HG03045 (cell line): ENCODE measurements around the gene ACAP1.
A peak's percentile ranks its signal among the peaks of the same experiment; 100 is the strongest.

ENCODE experiments used
- ATAC-seq: cut with Tn5 transposase; IDR thresholded peaks from one replicate; pipeline ENCODE4 v1.9.1; 2021; ENCODE audit warnings: mild to moderate bottlenecking, moderate library complexity; ENCODE audit not compliant: unreplicated experiment

The ACAP1 gene

GRCh38 chr17:7311110-7311705 lies 25.1 kb upstream of the ACAP1 start:
- ATAC-seq = no peak

DNA sequence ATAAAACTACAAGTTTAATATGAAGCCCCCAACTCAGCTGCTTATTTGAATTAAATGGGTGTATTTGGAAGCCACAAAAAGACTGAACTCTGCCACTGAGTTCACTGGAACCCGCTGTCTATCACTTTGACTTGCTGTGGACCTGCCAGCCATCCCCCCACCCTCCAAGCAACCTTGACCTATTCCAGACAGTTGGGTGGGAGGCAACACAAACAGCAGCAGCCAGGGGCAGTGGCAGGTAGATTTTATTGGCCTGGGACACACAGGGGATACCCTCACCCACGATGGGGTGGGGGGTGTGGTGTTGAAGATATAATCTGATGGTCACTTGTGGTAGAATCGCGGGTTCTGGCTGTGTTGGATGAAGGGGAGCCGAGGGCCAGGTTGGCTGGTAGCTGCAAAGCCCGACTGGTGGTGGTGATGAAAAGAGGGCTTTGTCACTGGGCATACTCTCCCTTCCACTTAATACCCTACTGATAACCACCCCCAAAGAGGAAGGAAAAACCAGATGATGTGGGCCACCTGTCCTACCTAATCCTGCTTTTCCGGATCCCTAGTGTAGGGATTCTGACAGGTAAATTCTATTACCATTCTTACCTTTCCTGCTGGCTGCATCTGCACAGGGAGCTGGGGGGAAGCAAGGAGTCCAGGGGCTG lies 23.8 kb upstream of the ACAP1 start:
- ATAC-seq = no peak

DNA sequence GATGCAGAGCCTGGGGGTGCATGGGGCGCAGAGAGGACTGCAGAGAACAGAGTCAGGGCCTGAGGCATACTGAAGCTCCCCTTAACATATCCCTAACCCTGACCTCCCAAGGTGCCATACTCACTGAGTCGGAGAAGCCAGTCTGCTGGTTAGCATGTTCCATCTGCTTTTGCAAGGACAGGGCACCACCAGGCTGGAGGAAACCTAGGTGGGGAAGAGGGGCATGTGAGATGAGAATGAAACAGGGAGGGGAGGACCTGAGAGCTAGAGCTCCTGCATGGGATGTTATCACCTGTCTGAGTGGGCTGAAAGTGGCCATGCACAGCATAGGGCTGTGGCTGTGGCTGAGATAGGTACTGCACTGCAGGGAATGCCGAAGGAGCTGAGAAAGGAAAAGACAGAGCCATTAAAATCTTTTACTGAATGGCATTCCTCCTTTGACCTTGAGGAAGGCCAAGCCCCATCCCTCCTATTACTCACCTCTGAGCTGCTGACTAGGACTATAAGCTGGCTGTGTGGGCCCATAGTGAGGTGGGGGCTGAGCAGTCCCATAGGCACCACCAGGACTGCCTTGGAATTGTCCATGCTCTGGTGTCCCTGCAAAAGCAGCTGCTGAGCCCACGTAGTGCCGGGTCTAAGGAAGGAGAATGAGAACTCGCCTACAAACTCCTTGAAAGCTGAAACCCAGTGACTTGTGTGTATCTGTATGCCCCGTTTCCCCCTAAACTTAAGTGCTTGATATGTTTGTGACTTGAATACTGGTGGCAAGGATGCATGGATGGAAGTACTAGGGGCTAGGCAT lies 23.0 kb upstream of the ACAP1 start:
- ATAC-seq = no peak

GRCh38 chr17:7313890-7314718 lies 22.2 kb upstream of the ACAP1 start:
- no peak for ATAC-seq

DNA sequence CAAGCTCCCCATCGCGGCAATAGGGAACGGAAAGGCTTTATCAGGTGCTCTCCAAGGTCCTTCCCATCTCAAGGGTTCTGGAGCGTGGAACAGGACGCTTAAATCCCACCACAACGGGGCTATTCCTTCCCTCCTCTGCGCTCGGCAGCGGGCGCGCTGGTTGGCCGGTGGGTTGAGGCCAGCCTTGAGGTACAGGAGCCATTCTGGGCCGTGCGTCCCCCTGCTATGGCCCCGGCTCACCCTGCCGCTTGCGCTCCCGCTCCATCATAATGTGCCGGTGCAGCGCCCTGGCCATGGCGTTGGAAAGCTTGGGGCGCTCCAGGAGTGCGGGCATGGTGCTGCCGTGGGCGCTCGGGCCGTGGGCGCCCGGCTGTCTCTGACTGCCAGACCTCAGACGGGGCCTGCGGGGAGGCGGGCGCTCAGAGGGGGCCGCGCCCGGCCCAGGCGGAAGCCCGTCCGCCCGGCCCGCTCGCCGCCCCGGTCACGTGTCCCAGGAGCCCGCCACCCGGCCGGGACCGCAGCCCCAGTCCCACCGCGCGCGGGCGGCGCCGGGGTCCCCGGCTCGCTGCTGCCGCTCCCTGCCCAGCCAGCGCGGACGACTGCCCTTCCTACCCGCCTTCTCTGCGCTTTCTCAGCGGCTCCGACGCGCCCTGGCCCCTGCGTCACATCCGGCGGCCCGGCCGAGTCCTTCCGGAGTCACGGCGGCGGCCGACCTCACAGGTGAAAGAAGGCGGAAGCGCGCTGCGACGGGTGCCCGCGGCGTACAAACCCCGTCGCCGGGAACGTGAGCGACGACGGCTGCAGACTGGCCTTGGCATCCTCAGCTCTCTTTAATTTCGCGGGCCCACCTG lies 21.4 kb upstream of the ACAP1 start, which contains the start of gene GPS2:
Gene GPS2 (minus strand): TSS at position 642 of the 851 bp plus-strand sequence. CDS start 308 bp downstream, at position 334.
- peak; percentile 74 for ATAC-seq

DNA sequence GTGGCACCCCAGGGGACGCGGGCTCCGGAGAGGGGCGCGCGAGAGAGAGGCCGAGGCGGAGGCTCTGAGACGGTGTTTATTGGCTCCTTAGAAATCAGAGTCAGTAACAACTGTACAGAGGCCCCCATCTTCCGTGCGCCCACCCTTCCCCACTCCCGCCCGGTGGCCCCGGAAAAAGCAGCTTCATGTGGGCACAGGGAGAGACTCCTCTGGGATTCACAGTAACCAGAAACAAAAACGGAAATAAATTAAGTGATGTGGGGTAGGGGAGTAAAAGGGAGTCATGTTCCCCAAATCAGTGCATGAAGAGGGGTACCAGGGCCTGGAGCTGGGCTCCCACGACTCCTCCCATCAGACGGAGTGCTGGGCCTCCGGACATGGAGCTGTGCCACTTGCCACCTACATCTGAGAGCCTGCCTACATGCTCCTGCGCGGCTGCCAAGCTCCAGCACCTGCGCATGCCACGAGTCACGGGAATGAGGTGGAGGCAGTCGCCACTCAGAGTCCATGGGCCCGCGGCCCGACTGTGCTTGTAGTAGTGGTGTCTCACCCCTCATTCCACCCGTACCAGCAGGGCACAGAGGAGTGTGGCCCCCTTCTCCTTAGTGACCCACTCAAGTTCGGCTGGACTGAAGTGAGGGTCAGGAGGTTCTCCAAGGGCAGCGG lies 20.6 kb upstream of the ACAP1 start:
- ATAC-seq = no peak

DNA sequence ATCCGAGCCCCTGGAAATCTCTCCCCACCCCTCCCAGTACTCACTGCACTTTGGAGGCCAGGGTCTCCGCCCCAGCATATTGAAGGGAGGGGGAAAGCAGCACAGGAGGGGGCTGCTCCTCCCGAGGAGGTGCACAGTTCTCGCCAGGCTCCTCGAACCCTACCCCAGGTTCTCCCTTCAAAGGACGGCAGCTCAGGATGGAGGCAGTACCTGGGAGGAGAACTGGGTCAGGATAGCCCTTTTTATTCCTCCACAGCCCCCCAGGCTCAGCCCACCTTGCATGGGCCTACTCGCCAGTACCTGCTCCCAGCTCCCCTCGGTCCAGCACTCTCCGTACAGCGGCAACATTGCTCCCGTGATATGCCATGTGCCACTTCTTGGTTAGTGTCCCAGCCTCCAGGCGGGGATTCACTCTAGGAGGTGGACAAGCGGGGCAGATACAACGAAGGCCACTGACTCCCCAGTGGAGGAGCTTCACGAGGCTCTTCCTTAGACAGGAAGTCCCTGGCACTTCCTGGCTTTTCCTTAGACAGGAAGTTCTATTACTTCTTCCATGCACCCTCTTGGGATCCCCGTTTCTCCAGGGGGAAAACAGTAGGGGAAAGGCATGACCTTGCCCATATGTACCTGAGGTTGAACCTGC lies 19.0 kb upstream of the ACAP1 start:
- no peak for ATAC-seq

DNA sequence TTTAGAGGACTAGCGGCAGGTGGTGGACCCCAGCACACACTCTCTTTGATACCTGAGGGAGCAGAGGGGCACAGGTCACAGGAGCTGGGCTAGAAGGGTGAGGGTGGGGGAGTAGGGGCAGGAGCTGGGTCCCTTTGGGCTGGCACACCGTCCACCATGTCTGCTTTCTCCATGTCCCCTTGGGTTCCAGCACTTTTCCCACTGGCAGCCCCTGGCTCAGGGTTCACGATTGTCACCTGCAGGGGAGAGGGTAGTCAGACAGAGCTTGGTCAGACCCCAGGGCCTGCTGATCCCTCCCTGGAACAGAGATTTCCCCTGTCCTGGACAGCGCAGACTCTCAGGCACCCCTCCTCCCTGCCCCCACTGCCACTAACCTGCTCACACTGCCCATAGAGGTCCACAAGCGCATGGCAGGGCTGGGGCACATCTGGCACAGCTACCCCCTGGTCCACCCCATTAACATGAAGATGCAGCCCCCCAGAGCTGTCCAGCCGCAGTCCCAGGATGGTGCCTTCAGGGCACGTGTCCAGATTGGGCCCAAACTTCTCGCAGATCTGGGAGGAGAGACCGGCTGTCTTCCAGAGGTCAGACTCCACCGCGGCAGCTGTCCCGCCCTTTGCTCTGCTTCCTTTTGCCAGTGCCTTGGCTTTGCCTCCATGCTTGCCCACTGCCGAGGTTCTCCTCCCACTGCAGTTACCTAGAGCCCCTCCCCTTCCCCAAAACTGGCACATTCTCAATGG lies 18.0 kb upstream of the ACAP1 start:
- ATAC-seq = no peak

DNA sequence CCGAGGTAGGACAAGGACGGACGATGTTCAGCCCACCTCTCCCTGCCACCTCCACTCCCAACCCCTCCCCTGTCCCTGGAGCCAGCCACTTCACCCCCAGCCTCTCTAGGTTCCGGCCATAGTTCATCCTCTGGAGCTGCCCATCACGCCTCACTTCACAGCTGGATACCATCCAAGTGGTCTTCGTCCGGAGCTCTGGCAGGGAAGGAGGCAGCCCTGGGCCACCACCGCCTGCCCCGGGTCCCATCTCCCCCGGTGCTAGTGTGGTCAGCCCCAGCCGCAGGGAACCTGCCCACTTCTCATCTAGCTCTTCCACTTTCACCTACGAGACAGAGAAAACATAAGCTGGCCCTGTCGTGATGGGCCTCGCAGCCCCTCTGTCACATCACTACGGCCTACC lies 14.9 kb upstream of the ACAP1 start:
- no peak for ATAC-seq

GRCh38 chr17:7322520-7323194 lies 13.7 kb upstream of the ACAP1 start:
- no peak for ATAC-seq

DNA sequence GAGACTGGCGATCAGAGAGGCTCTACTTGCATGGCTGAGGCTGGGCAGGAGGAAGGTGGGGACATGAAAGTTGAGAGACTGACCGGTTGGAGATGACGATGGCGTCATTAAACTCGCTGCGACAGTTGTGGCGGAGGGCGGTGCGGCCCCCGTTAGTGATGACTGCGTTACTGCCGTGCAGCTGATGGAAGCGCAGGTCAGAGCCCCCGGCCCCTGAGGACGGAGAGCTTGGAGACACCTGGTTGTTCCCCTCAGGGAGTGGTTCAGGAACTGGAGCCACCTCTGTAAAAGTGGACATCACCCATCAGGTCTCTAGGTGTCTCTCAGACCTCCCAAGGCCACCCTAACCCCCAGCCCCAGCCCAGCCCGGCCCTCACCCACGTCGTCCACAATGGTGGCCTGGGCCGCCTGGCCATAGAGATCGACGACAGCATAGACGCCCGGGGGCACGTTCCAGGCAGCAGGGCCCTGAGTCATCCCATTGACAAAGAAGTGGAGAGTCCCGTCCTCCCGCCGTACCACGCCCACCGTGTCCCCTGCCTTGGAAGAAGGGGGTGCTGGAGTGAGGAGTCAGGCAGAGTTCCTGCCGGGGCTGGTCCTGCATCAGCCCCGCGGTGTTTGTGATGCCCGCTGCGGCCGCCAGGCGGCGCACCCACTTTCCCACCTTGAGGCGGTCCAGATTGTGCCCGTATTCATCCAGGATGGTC lies 12.4 kb upstream of the ACAP1 start:
- no peak for ATAC-seq

DNA sequence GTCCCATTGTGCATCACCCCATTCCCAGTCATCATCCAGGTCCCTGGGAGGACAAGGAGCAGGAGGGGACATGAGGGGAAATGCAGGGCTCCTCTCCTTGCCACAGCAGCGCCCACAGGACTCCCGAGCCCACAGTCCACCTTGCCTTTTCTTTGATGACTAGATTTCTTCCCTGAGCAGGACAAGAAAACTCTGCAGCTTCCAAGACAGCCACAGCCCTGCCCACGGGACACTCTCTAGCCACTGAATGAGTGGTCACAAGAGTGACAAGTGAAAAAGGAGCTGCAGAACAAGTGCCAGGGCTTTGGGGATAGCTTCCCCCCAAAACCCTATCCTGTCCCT lies 11.9 kb upstream of the ACAP1 start:
- ATAC-seq = no peak

DNA sequence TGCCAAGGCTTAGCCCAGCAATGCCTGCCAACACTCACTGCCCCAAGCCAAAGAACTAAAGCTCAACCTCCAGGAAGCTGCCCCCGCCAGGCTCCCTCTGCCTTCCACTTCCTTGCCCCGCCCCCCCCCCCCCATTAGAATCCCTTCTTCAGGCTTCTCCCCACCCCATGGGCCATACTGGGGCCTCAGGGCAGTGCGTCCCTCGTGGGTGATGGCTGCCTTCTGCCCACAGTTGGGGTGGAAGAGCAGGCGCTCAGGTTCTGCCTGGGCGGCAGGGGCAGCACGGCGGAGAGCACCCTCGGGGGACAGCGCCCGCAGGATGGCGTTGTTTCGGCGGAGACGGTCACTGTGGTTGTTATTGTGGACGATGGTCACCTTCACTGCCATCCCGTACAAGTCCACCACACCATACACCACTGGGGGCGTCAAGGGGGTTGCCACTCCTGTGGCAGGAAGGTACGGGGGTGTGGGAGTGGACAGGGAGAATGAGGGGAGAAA lies 11.2 kb upstream of the ACAP1 start:
- ATAC-seq = no peak

DNA sequence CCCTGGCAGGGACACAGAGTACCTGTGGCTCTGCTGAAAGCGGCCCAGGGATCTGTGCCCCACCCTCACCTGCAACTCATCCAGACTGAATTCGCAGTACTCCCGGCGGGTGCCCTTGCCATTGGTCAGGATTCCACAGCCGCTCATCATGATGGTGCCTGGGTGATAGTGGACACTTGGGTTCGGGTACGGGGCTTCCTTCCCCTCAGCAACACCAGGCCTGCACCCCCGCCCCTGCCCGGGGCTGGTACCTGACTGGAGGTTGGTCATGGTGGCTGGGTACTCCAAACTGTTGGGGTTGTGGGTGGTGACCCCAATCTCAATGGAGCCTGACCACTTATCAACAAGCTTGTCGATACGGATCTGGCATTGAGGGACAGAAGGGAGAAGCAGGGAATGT lies 10.1 kb upstream of the ACAP1 start:
- ATAC-seq = no peak

- no peak for ATAC-seq
Measured at GRCh38 chr17:7327056-7327455, 9.3 kb upstream of the ACAP1 start.

GRCh38 chr17:7327501-7327900 lies 8.8 kb upstream of the ACAP1 start:
- no peak for ATAC-seq

- no peak for ATAC-seq
Measured at GRCh38 chr17:7328009-7328408, 8.3 kb upstream of the ACAP1 start.
